ENCODE results near the gene CADM3. TPM values are rescaled to one million over a fixed set of nuclear protein-coding genes. Genes with fewer than 3 reads are reported as not detected.

CADM3 gene
- polyA plus RNA-seq, 1 experiment: 0.01 TPM

DNA sequence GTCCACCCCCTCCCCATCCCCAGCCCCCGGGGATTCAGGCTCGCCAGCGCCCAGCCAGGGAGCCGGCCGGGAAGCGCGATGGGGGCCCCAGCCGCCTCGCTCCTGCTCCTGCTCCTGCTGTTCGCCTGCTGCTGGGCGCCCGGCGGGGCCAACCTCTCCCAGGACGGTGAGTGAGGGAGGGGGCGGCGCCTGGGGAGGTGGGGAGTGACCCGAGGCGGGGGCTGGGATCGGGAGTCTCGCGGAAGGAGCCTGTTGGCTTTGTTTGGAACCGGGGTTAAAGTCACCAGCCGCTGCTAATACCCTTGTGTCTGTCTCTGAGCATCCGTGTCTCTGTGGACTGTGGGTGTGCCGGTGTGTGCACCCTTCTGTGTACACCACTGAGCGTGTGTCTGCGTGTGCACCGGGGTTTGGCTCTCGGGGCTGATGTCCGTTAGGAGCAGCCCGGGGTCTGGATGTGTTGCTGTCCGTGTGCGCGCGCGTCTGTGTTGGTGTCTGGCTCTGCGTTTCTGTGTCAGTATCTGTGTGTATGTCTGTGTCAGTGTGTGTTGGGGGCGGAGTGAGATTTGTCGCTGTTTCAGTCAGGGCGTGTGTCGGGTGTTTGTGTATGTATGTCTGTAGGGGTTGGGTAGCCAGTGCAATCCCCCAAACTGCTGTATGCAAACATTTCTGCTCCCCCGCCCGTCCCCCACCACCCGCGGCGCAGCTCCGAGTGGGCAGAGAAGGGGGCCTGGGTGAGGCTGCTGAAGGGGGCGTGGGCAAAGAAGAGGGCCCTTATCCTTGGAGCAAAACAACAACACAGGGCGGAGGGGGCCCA lies 480 bp downstream of the CADM3 start:
- H3K27me3 ChIP-seq (ENCODE audit: control insufficient read depth, insufficient read depth, low read length): peaks cover 26% of the 10 kb centered on the region
- ChIA-PET CTCF (no interaction called here), POLR2A (interaction anchor here (0.6 kb wide), 1 partner anchor 575 kb away, joined by 3 read pairs; no protein-coding TSS in a partner anchor)
- H3K9me3 ChIP-seq (ENCODE audit: control insufficient read depth, insufficient read depth, low read length): no peaks in the 10 kb centered on the region; the same call in 1 of the 2 replicates
- TF ChIP-seq, protein P1, sequence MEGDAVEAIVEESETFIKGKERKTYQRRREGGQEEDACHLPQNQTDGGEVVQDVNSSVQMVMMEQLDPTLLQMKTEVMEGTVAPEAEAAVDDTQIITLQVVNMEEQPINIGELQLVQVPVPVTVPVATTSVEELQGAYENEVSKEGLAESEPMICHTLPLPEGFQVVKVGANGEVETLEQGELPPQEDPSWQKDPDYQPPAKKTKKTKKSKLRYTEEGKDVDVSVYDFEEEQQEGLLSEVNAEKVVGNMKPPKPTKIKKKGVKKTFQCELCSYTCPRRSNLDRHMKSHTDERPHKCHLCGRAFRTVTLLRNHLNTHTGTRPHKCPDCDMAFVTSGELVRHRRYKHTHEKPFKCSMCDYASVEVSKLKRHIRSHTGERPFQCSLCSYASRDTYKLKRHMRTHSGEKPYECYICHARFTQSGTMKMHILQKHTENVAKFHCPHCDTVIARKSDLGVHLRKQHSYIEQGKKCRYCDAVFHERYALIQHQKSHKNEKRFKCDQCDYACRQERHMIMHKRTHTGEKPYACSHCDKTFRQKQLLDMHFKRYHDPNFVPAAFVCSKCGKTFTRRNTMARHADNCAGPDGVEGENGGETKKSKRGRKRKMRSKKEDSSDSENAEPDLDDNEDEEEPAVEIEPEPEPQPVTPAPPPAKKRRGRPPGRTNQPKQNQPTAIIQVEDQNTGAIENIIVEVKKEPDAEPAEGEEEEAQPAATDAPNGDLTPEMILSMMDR (IDR thresholded peaks at IDR 0.05; ENCODE audit: low read depth, low read length): no peak
- no peak for DNase-seq (ENCODE audit: low read depth, low spot score)
- H3K27ac ChIP-seq (ENCODE audit: low read depth, low read length): no peak overlapping the region
- H3K4me3 ChIP-seq (ENCODE audit: low read depth, low read length): no peak overlapping the region

DNA sequence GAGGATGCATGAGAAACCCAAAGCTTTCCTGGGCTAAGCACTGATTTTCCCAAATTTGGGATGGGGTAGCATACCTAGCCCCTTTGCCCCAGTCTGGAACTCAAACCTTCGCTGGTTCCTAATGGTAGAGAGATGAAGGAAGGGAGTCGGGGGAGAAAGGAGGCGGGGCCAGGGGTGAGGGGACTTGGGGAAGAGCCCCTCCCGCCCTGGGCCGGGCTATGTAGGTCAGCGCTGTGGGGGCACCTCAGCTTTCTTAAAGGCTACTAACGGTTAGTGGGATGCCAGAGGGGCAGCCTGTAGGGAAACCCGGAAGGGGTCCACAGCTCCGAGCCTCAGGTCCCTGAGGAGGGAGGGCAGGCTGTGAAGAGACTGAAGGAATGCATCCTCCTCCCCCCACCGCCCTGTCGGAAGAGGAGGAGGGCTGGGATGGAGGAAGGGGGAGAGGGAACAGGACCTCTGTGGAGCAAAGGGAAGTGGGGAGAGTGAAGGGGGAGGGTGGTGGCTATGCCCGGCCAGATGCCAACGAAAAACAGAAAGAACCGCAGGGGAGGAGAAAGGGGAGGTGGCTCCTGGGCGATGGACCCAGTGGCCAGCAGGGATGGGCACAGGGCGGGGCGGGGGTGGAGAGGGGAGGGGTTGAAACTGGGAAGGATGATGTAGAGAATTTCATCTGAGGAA lies 1.3 kb downstream of the CADM3 start:
- ChIA-PET CTCF (no interaction called here), POLR2A (no interaction called here)
- Histone ChIP-seq H3K9me3 (ENCODE audit: control insufficient read depth, insufficient read depth, low read length) (no peaks in the 10 kb centered on the region; the same call in 1 of the 2 replicates), H3K4me3 (ENCODE audit: low read depth, low read length) (no peak overlapping the region), H3K27me3 (ENCODE audit: control insufficient read depth, insufficient read depth, low read length) (peaks cover 26% of the 10 kb centered on the region), H3K27ac (ENCODE audit: low read depth, low read length) (no peak overlapping the region)
- DNase-seq (ENCODE audit: low read depth, low spot score): no peak
- TF ChIP-seq, protein P1 (IDR thresholded peaks at IDR 0.05; ENCODE audit: low read depth, low read length): no peak

DNA sequence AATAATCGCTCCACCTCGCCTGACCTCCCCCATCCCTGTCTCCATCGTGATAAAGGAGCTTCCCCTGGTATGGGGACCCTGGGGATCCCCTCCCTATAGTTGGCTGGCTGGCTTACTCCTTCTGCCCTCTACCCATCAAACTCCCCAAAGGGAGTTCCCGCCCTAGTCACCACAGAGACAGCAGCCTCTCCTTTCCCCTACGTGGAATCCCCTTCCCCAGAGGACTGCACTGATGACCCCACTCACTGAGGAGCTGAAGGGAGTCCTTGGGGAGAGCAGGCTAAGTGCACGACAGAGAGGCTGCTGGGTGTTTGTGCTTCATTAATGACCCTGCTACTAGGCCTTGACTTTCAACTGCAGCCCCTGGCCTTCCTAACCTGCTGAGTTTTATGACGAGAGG lies 1.9 kb downstream of the CADM3 start:
- DNase-seq (ENCODE audit: low read depth, low spot score): no peak
- H3K27ac ChIP-seq (ENCODE audit: low read depth, low read length): no peak overlapping the region
- POLR2A ChIA-PET: no interaction called here
- H3K9me3 ChIP-seq (ENCODE audit: control insufficient read depth, insufficient read depth, low read length): no peaks in the 10 kb centered on the region; the same call in 1 of the 2 replicates
- TF ChIP-seq, protein P1 (IDR thresholded peaks at IDR 0.05; ENCODE audit: low read depth, low read length): no peak
- CTCF ChIA-PET: no interaction called here
- H3K4me3 ChIP-seq (ENCODE audit: low read depth, low read length): no peak overlapping the region
- peaks cover 26% of the 10 kb centered on the region for H3K27me3 ChIP-seq (ENCODE audit: control insufficient read depth, insufficient read depth, low read length)

DNA sequence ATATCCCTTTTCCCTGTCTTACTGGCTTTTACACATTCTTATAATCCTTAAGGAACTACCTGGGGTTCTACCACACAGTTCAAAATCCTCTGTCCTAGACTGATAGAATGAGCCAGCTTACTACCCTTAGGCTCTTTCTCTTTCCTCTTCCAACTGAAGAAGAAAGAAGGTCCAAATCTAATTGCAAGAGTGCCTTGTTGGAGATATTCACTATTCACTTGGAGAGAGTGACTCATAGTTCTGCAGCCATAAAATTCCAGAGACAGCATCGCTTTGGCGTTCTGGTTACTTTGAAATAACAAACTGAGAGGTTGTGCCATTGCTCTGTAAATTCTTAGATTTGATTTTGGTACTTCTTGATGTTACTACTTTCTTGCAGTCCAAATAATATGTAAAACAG lies 4.2 kb downstream of the CADM3 start:
- TF ChIP-seq, protein P1 (IDR thresholded peaks at IDR 0.05; ENCODE audit: low read depth, low read length): no peak
- H3K27ac ChIP-seq (ENCODE audit: low read depth, low read length): no peak overlapping the region
- no peaks in the 10 kb centered on the region; the same call in 1 of the 2 replicates for H3K9me3 ChIP-seq (ENCODE audit: control insufficient read depth, insufficient read depth, low read length)
- ChIA-PET POLR2A (no interaction called here), CTCF (no interaction called here)
- no peak for DNase-seq (ENCODE audit: low read depth, low spot score)
- peaks cover 20% of the 10 kb centered on the region for H3K27me3 ChIP-seq (ENCODE audit: control insufficient read depth, insufficient read depth, low read length)
- no peak overlapping the region for H3K4me3 ChIP-seq (ENCODE audit: low read depth, low read length)

Data from AG04450 (cell line).